A549 (cell line): Measurements from ENCODE around the gene MCTP1. TPM values are rescaled to one million over a fixed set of nuclear protein-coding genes. Genes with fewer than 3 reads are reported as not detected.
"Not testable (repeated sequence)": the region's sequence is repeated elsewhere in the genome, so short reads cannot be mapped to it uniquely, and the experiment has no call there.

Experiments
- ATAC-seq, 2 experiments: fragments of 200-7000 bp in 1 of 2; fragments of >200 bp in 1 of 2; cut with Nextera tagmentation in 1 of 2; cut with Tn5 transposase in 1 of 2; 3 replicates each; pipeline versions ENCODE4 v1.8.0 to v1.9.1; 2018 to 2020; ENCODE audit warnings: mild to moderate bottlenecking in 1 of 2, moderate library complexity in 1 of 2
- CTCF ChIA-PET: fragments of 300-600 bp; sonication (Branson Sonifier 250); formaldehyde crosslinking; extraction: SDS; loops from one replicate; lab custom pipeline; 2021; ENCODE audit warnings: antibody characterized with exemption, inconsistent platforms; lab: Yijun Ruan, JAX
- POLR2A ChIA-PET: fragments of 350-600 bp; formaldehyde crosslinking; extraction: SDS; loops from one replicate; lab custom pipeline; 2021; ENCODE audit warnings: antibody characterized with exemption, inconsistent platforms; lab: Yijun Ruan, JAX
- DNase-seq, 2 experiments: peaks; one replicate each; pipeline versions ENCODE4 v3.0.0 to v3.0.0-alpha.2; 2011 to 2016; ENCODE audit warnings: low read depth in 1 of 2, low spot score in 1 of 2
- FAIRE-seq: peaks from 2 replicates; lab custom pipeline; 2011; peaks lifted over from hg19 to GRCh38; lab: Jason Lieb, UNC
- H3K27ac ChIP-seq, 2 experiments: fragments of >200 bp; sonication (Bioruptor Twin); formaldehyde crosslinking; 3 replicates each; pipeline ENCODE4 v1.5.1; 2016 to 2017
- H3K4me1 ChIP-seq: fragments of >200 bp; sonication (Bioruptor Twin); formaldehyde crosslinking; 3 replicates; pipeline ENCODE4 v1.6.1; 2016
- H3K4me2 ChIP-seq: fragments of >200 bp; sonication (Bioruptor Twin); formaldehyde crosslinking; 3 replicates; pipeline ENCODE4 v1.6.1; 2016
- H3K4me3 ChIP-seq: fragments of >200 bp; sonication (Bioruptor Twin); formaldehyde crosslinking; 3 replicates; pipeline ENCODE4 v1.5.1; 2016
- H3K9me3 ChIP-seq: fragments of >200 bp; sonication (Bioruptor Twin); formaldehyde crosslinking; 3 replicates; pipeline ENCODE4 v1.6.1; 2016
- BHLHE40 ChIP-seq: IDR thresholded peaks from 2 replicates; pipeline ENCODE4 v1.6.1; 2012; ENCODE audit warnings: low read depth, low read length, inconsistent platforms
- ELK1 ChIP-seq: fragments of 150-350 bp; IDR thresholded peaks from 2 replicates; pipeline ENCODE4 v1.6.1; 2014; ENCODE audit warnings: low read depth, mild to moderate bottlenecking, low read length
- EP300 ChIP-seq, 2 experiments: fragments of >200 bp; sonication (Bioruptor Twin); formaldehyde crosslinking; IDR thresholded peaks; 2 replicates in 1 of 2; 3 replicates in 1 of 2; pipeline ENCODE4 v1.6.1; 2016 to 2017
- HDAC2 ChIP-seq: fragments of 200-600 bp; sonication (generic); IDR thresholded peaks from 2 replicates; pipeline ENCODE4 v1.6.1; 2016
- HEYL ChIP-seq: fragments of 250-450 bp; sonication (Bioruptor Pico); IDR thresholded peaks from 2 replicates; pipeline ENCODE4 v1.8.0; 2021; ENCODE audit warnings: mild to moderate bottlenecking, moderate library complexity
- HOXA7 ChIP-seq: fragments of 250-450 bp; sonication (Bioruptor Pico); IDR thresholded peaks from 2 replicates; pipeline ENCODE4 v1.5.0; 2020; ENCODE audit warnings: mild to moderate bottlenecking, moderate library complexity
- JUN ChIP-seq, 2 experiments: fragments of >200 bp; sonication (Bioruptor Twin); formaldehyde crosslinking; IDR thresholded peaks; 2 replicates in 1 of 2; 3 replicates in 1 of 2; pipeline ENCODE4 v1.6.1; 2016 to 2017
- NFE2L2 ChIP-seq: fragments of 150-350 bp; conservative IDR thresholded peaks from 2 replicates; pipeline ENCODE4 v1.6.1; 2014; ENCODE audit warnings: low read length
- NPAS2 ChIP-seq: fragments of 250-450 bp; sonication (Bioruptor Pico); IDR thresholded peaks from 2 replicates; pipeline ENCODE4 v1.8.0; 2022; ENCODE audit warnings: mild to moderate bottlenecking, moderate library complexity, borderline replicate concordance
- POLR2AphosphoS2 ChIP-seq: conservative IDR thresholded peaks from 2 replicates; pipeline ENCODE4 v1.6.1; 2012; ENCODE audit warnings: low read length, improper control_type of control experiment, inconsistent platforms
- RAD21 ChIP-seq, 2 experiments: fragments of >200 bp in 1 of 2; sonication (Bioruptor Twin) in 1 of 2; formaldehyde crosslinking in 1 of 2; IDR thresholded peaks in 1 of 2; conservative IDR thresholded peaks in 1 of 2; 2 replicates in 1 of 2; 3 replicates in 1 of 2; pipeline ENCODE4 v1.6.1; 2012 to 2018; ENCODE audit warnings: inconsistent platforms in 1 of 2
- RARB ChIP-seq: fragments of 250-450 bp; sonication (Bioruptor Pico); IDR thresholded peaks from 2 replicates; pipeline ENCODE4 v1.8.0; 2021; ENCODE audit warnings: mild to moderate bottlenecking, moderate library complexity
- RCOR1 ChIP-seq: fragments of 150-350 bp; IDR thresholded peaks from 2 replicates; pipeline ENCODE4 v1.6.1; 2014; ENCODE audit warnings: antibody characterized with exemption, low read length, low read depth
- TP53 ChIP-seq: fragments of 250-450 bp; sonication (Bioruptor Pico); IDR thresholded peaks from 2 replicates; pipeline ENCODE4 v1.5.0; 2021; ENCODE audit warnings: mild to moderate bottlenecking, moderate library complexity
- ZC3H11A ChIP-seq: fragments of 450-650 bp; IDR thresholded peaks from 2 replicates; pipeline ENCODE4 v1.6.1; 2014; ENCODE audit warnings: antibody characterized with exemption, mild to moderate bottlenecking
- ZNF302 ChIP-seq: fragments of 250-450 bp; sonication (Bioruptor Pico); IDR thresholded peaks from 2 replicates; pipeline ENCODE4 v1.9.0; 2021; ENCODE audit warnings: inconsistent platforms, mild to moderate bottlenecking, moderate library complexity
- WGBS: methylation state at CpG from one replicate; pipeline ENCODE4 v1.1.6; 2017; ENCODE audit errors: missing lambda C conversion rate; 5-methylcytosine and 5-hydroxymethylcytosine counted together
- polyA plus RNA-seq, 4 experiments: library from polyadenylated mRNA; depleted of rRNA in 3 of 4; stranded (reverse); fragments of >200 nt; fragmentation: RNase III in 1 of 4; extraction: RNeasy Plus Mini Kit Qiagen cat#74134 plus additional on column Dnase treatment in 1 of 4; gene quantifications; 2 replicates in 3 of 4; 3 replicates in 1 of 4; pipeline ENCODE4 v1.2.3, GENCODE V29; 2011 to 2017
- TF ChIP-seq, protein P1 (sequence below): fragments of >200 bp; sonication (Bioruptor Twin); formaldehyde crosslinking; IDR thresholded peaks from 2 replicates; pipeline ENCODE4 v1.6.1; 2016
- TF ChIP-seq, protein P2 (sequence below): fragments of 250-450 bp; sonication (Bioruptor Pico); IDR thresholded peaks from 2 replicates; pipeline ENCODE4 v1.5.0; 2020; ENCODE audit warnings: low read depth, mild to moderate bottlenecking, moderate library complexity

The MCTP1 gene
- polyA plus RNA-seq, 2 of the 4 experiments (the other 2 are of a cell fraction), result 5.4 to 6.9 TPM

DNA sequence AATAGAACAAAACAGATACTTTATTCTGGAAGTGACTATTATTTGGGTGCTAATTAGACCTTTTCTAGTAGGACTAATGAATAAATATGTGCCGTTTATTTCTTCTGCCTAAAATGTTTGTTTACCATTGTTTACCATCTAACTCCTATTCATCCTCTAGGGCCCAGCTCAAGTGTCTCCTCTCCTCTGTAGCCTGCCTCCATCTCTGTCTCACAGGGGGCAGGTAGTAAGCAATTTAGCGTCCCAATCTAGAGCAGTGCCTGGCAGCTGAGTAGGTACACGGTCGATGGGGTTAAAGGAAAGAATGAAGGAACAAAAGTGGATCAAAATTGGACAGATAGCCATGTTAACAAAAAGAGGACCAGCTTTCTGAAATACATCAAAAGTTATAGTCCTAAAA is 435.6 kb downstream of the MCTP1 start:
- 26% methylated on average over 4 of the region's 4 CpGs for WGBS
- Histone ChIP-seq H3K4me1 (no peaks in the 10 kb centered on the region), H3K4me2 (no peak overlapping the region), H3K9me3 (no peaks in the 10 kb centered on the region), H3K4me3 (no peak overlapping the region), H3K27ac (no peak overlapping the region)
- CTCF ChIA-PET, result interaction anchor here (1.5 to 1.7 kb wide), 2 partner anchors 11 to 17 kb away, joined by 4 to 11 read pairs; no protein-coding TSS in a partner anchor
- ATAC-seq (no peak), DNase-seq (no peak), FAIRE-seq (no peak)
- TF ChIP-seq HDAC2, result no peak
- TF ChIP-seq BHLHE40, result no peak
- TF ChIP-seq HOXA7 (CRISPR knock-in tag), result no peak
- TF ChIP-seq, protein P1, sequence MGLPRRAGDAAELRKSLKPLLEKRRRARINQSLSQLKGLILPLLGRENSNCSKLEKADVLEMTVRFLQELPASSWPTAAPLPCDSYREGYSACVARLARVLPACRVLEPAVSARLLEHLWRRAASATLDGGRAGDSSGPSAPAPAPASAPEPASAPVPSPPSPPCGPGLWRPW, result no peak
- no peak for TF ChIP-seq RARB (CRISPR knock-in tag)
- TF ChIP-seq RAD21 (conservative IDR thresholded peaks at IDR 0.05 in 1 of 2, IDR thresholded peaks at IDR 0.05 in 1 of 2), result no peak
- TF ChIP-seq, protein P2, sequence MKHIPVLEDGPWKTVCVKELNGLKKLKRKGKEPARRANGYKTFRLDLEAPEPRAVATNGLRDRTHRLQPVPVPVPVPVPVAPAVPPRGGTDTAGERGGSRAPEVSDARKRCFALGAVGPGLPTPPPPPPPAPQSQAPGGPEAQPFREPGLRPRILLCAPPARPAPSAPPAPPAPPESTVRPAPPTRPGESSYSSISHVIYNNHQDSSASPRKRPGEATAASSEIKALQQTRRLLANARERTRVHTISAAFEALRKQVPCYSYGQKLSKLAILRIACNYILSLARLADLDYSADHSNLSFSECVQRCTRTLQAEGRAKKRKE (CRISPR knock-in tag), result no peak
- no peak for TF ChIP-seq JUN (IDR thresholded peaks at IDR 0.05)
- no peak for TF ChIP-seq ZC3H11A
- no peak for TF ChIP-seq NFE2L2
- TF ChIP-seq ZNF302 (CRISPR knock-in tag), result no peak
- TF ChIP-seq POLR2AphosphoS2, result no peak
- TF ChIP-seq TP53, result no peak
- POLR2A ChIA-PET, result no interaction called here

- no peak overlapping the region for H3K4me3 ChIP-seq
- no peaks in the 10 kb centered on the region for H3K4me1 ChIP-seq
- ChIA-PET CTCF (interaction anchor here (1.2 kb wide), 1 partner anchor 11 kb away, joined by 3 read pairs; no protein-coding TSS in a partner anchor), POLR2A (no interaction called here)
- TF ChIP-seq NPAS2 (CRISPR knock-in tag) (no peak), HDAC2 (no peak), HEYL (no peak)
- DNase-seq (no peak), FAIRE-seq (no peak), ATAC-seq (no peak)
- 68% methylated on average over 2 of the region's 2 CpGs for WGBS
- H3K27ac ChIP-seq, result no peak overlapping the region
- no peak overlapping the region for H3K4me2 ChIP-seq
- no peaks in the 10 kb centered on the region for H3K9me3 ChIP-seq
These were observed 437.2 kb downstream of the MCTP1 start for GRCh38 chr5:94847726-94848125.

DNA sequence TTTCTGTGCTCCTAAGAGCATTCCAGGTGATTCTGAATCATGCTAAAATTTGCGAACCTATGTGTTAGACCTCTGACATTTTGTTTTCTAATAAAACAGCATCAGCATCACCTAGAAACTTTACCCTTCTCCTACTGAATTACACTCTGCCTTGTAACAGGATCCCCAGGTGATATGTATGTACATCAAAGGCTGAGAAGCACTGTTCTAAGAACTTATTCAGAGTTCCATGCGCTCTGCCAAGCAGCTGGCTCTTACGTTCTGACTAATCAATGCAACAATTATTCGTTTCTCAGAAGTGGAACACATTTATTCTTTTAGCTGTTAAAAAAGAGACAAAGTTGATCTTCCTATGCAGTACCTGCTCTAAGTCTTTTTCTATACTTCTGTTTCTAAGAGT is 437.9 kb downstream of the MCTP1 start:
- ATAC-seq (no peak), FAIRE-seq (no peak), DNase-seq (no peak)
- H3K4me3 ChIP-seq, result no peak overlapping the region
- H3K27ac ChIP-seq, result no peak overlapping the region
- no peaks in the 10 kb centered on the region for H3K9me3 ChIP-seq
- no peak overlapping the region for H3K4me2 ChIP-seq
- H3K4me1 ChIP-seq, result no peaks in the 10 kb centered on the region
- WGBS, result 88% methylated on average over 4 of the region's 4 CpGs
- ChIA-PET POLR2A (no interaction called here), CTCF (interaction anchor here (1.2 kb wide), 1 partner anchor 11 kb away, joined by 3 read pairs; no protein-coding TSS in a partner anchor)
- TF ChIP-seq EP300 (IDR thresholded peaks at IDR 0.05) (no peak), HDAC2 (no peak), ELK1 (no peak), RCOR1 (no peak), NPAS2 (CRISPR knock-in tag) (no peak), RARB (CRISPR knock-in tag) (no peak)

DNA sequence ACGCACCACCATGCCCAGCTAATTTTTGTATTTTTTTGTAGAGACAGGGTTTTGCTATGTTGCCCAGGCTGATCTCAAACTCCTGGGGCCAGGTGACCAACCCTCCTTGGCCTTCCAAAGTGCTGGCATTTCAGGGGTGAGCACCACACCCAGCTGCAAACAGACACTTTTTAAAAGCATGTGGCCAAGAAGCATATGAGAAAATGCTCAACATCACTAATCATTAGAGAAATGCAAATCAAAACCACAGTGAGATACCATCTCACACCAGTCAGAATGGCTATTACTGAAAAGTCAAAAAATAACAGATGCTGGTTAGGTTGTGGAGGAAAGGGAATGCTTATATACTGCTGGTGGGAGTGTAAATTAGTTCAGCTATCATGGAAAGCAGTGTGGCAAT is 439.2 kb downstream of the MCTP1 start:
- H3K4me2 ChIP-seq, H3K4me1 ChIP-seq, DNase-seq, FAIRE-seq, POLR2A ChIA-PET, ATAC-seq, H3K27ac ChIP-seq, H3K9me3 ChIP-seq, H3K4me3 ChIP-seq: not testable (repeated sequence)
- 100% methylated on average over 1 of the region's 1 CpG for WGBS
- CTCF ChIA-PET, result interaction anchor here (0.7 kb wide), 1 partner anchor 14 kb away, joined by 3 read pairs; no protein-coding TSS in a partner anchor
